Measurements from ENCODE around the gene NBL1. TPM values are rescaled to one million over a fixed set of nuclear protein-coding genes. Genes with fewer than 3 reads are reported as not detected.

Gene NBL1
- total RNA-seq, 1 donor from 2014 or later: 53.0 TPM

- intact Hi-C loops (cut with micrococcal nuclease): no loop called here
- no peak overlapping the region for H3K4me3 Mint-ChIP-seq
- no peak overlapping the region for H3K27ac Mint-ChIP-seq
- no peaks in the 10 kb centered on the region for H3K27me3 Mint-ChIP-seq (ENCODE audit: insufficient read depth)
- peaks cover 22% of the 10 kb centered on the region for H3K4me1 Mint-ChIP-seq (ENCODE audit: low read depth)
- DNase-seq (ENCODE audit: low spot score): no peak
- peaks cover 11% of the 10 kb centered on the region for H3K36me3 Mint-ChIP-seq (ENCODE audit: low read depth)
- no peaks in the 10 kb centered on the region for H3K9me3 Mint-ChIP-seq
These were observed 31.6 kb upstream of the NBL1 start for GRCh38 chr1:19612530-19612929.

- H3K9me3 Mint-ChIP-seq: no peaks in the 10 kb centered on the region
- peaks cover 11% of the 10 kb centered on the region for H3K36me3 Mint-ChIP-seq (ENCODE audit: low read depth)
- intact Hi-C loops (cut with micrococcal nuclease): no loop called here
- no peak overlapping the region for H3K4me3 Mint-ChIP-seq
- H3K27me3 Mint-ChIP-seq (ENCODE audit: insufficient read depth): no peaks in the 10 kb centered on the region
- no peak for DNase-seq (ENCODE audit: low spot score)
- H3K27ac Mint-ChIP-seq: peak overlapping the region; percentile 13
- peaks cover 16% of the 10 kb centered on the region for H3K4me1 Mint-ChIP-seq (ENCODE audit: low read depth)
These were observed 30.9 kb upstream of the NBL1 start for GRCh38 chr1:19613171-19613703.

DNA sequence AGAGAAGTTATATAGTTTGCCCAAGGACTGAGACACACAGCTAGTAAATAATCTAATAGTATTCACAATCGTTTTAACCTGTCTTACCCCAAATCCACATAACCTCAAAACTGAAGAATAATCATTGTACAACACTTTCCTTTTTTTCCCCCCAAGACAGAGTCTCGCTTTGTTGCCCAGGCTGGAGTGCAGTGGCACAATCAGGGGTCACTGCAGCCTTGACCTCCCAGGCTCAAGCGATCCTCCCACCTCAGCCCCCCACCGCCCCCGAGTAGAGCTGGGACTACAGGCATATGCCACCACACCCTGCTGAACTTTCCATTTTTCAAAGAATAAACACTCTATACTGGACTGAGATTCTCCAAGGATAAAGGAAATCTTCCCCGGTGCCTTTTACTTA is 28.7 kb upstream of the NBL1 start:
- Mint-ChIP-seq H3K4me1 (ENCODE audit: low read depth) (peaks cover 16% of the 10 kb centered on the region), H3K9me3 (no peaks in the 10 kb centered on the region), H3K27ac (no peak overlapping the region), H3K4me3 (no peak overlapping the region), H3K36me3 (ENCODE audit: low read depth) (peaks cover 13% of the 10 kb centered on the region), H3K27me3 (ENCODE audit: insufficient read depth) (no peaks in the 10 kb centered on the region)
- DNase-seq (ENCODE audit: low spot score): no peak
- intact Hi-C loops (cut with micrococcal nuclease): no loop called here

DNA sequence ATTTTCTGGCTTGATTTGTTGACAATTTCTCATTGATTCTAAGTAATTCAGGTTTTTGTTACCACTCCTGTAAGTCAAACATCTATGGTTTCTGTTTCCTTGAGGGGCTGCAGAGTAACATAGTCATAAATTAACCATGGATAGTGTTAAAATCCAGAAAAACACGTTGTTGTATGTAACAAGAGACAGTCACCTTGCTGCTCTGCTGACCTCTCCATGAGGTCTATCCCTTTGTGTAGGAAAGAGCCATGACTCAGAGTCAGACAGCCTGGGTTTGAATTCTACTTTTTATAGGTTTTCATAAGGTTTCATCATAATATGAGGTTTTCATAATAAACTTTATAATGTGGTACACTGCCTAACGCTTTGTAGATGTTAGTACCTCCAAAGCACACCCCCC is 27.6 kb upstream of the NBL1 start:
- peaks cover 13% of the 10 kb centered on the region for H3K36me3 Mint-ChIP-seq (ENCODE audit: low read depth)
- no peaks in the 10 kb centered on the region for H3K9me3 Mint-ChIP-seq
- H3K4me1 Mint-ChIP-seq (ENCODE audit: low read depth): peaks cover 16% of the 10 kb centered on the region
- no peak for DNase-seq (ENCODE audit: low spot score)
- H3K27me3 Mint-ChIP-seq (ENCODE audit: insufficient read depth): no peaks in the 10 kb centered on the region
- intact Hi-C loops (cut with micrococcal nuclease): no loop called here
- no peak overlapping the region for H3K27ac Mint-ChIP-seq
- H3K4me3 Mint-ChIP-seq: no peak overlapping the region

- no peak for DNase-seq (ENCODE audit: low spot score)
- intact Hi-C loops (cut with micrococcal nuclease): no loop called here
- H3K4me3 Mint-ChIP-seq: no peak overlapping the region
- H3K27me3 Mint-ChIP-seq (ENCODE audit: insufficient read depth): no peaks in the 10 kb centered on the region
- H3K27ac Mint-ChIP-seq: no peak overlapping the region
- H3K4me1 Mint-ChIP-seq (ENCODE audit: low read depth): peaks cover 16% of the 10 kb centered on the region
- H3K36me3 Mint-ChIP-seq (ENCODE audit: low read depth): peaks cover 15% of the 10 kb centered on the region
- no peaks in the 10 kb centered on the region for H3K9me3 Mint-ChIP-seq
These were observed 26.7 kb upstream of the NBL1 start for GRCh38 chr1:19617376-19617775.

DNA sequence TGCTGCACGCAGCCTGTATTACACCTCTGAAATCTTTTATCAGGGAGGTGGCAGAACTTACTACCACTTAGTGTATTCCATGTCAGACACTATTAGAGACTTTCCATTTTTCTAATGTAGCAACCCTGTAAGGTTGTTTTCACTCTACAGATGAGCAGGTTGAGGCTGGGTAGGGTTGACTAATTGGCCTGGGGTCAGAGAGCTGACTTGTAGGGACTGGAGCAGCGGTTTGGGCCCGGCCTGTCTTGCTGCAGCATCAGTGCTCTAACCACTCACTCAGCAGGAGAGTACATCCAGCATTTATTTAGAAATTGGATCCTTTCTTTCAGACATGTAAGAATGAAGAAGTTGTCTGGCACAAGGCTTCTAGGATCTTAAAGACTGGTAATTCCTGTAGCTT is 25.7 kb upstream of the NBL1 start:
- Mint-ChIP-seq H3K9me3 (no peaks in the 10 kb centered on the region), H3K36me3 (ENCODE audit: low read depth) (peaks cover 16% of the 10 kb centered on the region), H3K4me1 (ENCODE audit: low read depth) (peaks cover 8% of the 10 kb centered on the region), H3K4me3 (no peak overlapping the region), H3K27me3 (ENCODE audit: insufficient read depth) (no peaks in the 10 kb centered on the region), H3K27ac (no peak overlapping the region)
- DNase-seq (ENCODE audit: low spot score): no peak
- intact Hi-C loops (cut with micrococcal nuclease): no loop called here

GRCh38 chr1:19619697-19620384 is 24.3 kb upstream of the NBL1 start:
- DNase-seq (ENCODE audit: low spot score): no peak
- H3K4me3 Mint-ChIP-seq: no peak overlapping the region
- intact Hi-C loops (cut with micrococcal nuclease): no loop called here
- no peaks in the 10 kb centered on the region for H3K9me3 Mint-ChIP-seq
- no peaks in the 10 kb centered on the region for H3K27me3 Mint-ChIP-seq (ENCODE audit: insufficient read depth)
- no peak overlapping the region for H3K27ac Mint-ChIP-seq
- peaks cover 5% of the 10 kb centered on the region for H3K4me1 Mint-ChIP-seq (ENCODE audit: low read depth)
- H3K36me3 Mint-ChIP-seq (ENCODE audit: low read depth): peaks cover 22% of the 10 kb centered on the region

DNA sequence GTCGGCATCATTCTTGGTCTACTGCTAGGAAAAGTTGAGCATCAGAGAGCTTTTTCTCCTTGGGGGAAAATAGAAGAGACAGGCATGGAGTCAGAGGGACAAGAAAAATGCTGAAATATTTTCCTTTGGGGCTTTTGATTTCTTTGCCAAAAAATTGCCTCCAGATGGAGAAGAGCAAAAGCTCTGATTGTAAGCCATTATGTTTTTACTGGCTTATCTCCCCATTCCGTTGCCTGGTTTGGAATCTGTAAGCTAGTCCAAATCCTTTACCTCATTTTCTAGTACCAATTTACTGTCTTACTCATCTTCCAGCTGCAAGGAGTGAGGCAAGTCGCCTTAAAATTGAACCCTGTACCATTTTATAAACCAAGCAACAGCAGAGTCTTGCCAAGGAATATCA is 23.3 kb upstream of the NBL1 start:
- no peaks in the 10 kb centered on the region for H3K9me3 Mint-ChIP-seq
- H3K27ac Mint-ChIP-seq: no peak overlapping the region
- peaks cover 17% of the 10 kb centered on the region for H3K36me3 Mint-ChIP-seq (ENCODE audit: low read depth)

DNA sequence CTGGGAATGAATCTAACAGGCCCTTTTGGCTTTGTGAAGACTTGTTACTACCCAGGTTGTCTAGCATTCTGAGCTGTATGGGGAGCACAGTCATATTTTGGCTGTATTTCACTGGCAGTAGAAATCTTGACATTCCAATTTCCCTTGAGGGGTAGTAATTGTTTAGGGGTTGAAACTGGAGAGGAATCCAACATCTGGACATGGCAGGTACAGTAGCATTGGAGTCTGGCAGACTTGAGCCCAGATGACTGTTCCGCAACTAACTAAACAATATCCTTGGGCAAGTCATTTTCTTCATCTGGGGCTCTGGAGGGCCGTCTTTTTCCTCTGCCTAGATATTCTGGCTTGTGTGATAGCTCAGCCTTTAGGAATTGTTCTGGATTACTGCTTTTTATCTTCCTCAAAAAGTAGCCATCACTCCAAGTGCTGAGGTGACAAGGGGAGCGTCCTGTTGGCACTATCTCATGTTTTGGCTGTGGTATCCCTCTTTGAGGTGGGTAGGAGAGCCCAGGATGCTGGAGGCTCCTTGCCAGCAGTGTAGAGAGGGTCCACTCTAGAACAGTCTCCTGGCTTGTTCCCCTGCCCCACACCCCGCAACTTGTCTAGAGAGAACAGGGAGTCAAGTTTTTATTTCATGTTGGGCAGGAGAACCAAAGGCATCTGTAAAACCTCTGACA is 22.7 kb upstream of the NBL1 start:
- H3K4me1 Mint-ChIP-seq (ENCODE audit: low read depth): no peaks in the 10 kb centered on the region
- no peak for DNase-seq (ENCODE audit: low spot score)
- H3K36me3 Mint-ChIP-seq (ENCODE audit: low read depth): peaks cover 21% of the 10 kb centered on the region
- H3K4me3 Mint-ChIP-seq: no peak overlapping the region
- no peaks in the 10 kb centered on the region for H3K27me3 Mint-ChIP-seq (ENCODE audit: insufficient read depth)
- intact Hi-C loops (cut with micrococcal nuclease): no loop called here
- no peaks in the 10 kb centered on the region for H3K9me3 Mint-ChIP-seq
- H3K27ac Mint-ChIP-seq: no peak overlapping the region

More for the DNA sequence above, 23.3 kb upstream of the NBL1 start:
- Mint-ChIP-seq H3K4me3 (no peak overlapping the region), H3K27me3 (ENCODE audit: insufficient read depth) (no peaks in the 10 kb centered on the region), H3K4me1 (ENCODE audit: low read depth) (no peaks in the 10 kb centered on the region)
- DNase-seq (ENCODE audit: low spot score): no peak
- intact Hi-C loops (cut with micrococcal nuclease): no loop called here

- intact Hi-C loops (cut with micrococcal nuclease): no loop called here
- DNase-seq (ENCODE audit: low spot score): no peak
- no peaks in the 10 kb centered on the region for H3K4me1 Mint-ChIP-seq (ENCODE audit: low read depth)
- H3K36me3 Mint-ChIP-seq (ENCODE audit: low read depth): peaks cover 26% of the 10 kb centered on the region
- no peaks in the 10 kb centered on the region for H3K9me3 Mint-ChIP-seq
- no peak overlapping the region for H3K27ac Mint-ChIP-seq
- no peaks in the 10 kb centered on the region for H3K27me3 Mint-ChIP-seq (ENCODE audit: insufficient read depth)
- no peak overlapping the region for H3K4me3 Mint-ChIP-seq
These were observed 21.9 kb upstream of the NBL1 start for GRCh38 chr1:19622204-19622603.

- no peaks in the 10 kb centered on the region for H3K27me3 Mint-ChIP-seq (ENCODE audit: insufficient read depth)
- H3K4me3 Mint-ChIP-seq: no peak overlapping the region
- intact Hi-C loops (cut with micrococcal nuclease): no loop called here
- no peaks in the 10 kb centered on the region for H3K4me1 Mint-ChIP-seq (ENCODE audit: low read depth)
- no peaks in the 10 kb centered on the region for H3K9me3 Mint-ChIP-seq
- no peak overlapping the region for H3K27ac Mint-ChIP-seq
- peaks cover 29% of the 10 kb centered on the region for H3K36me3 Mint-ChIP-seq (ENCODE audit: low read depth)
- DNase-seq (ENCODE audit: low spot score): no peak
These were observed 20.6 kb upstream of the NBL1 start for GRCh38 chr1:19623523-19623922.

DNA sequence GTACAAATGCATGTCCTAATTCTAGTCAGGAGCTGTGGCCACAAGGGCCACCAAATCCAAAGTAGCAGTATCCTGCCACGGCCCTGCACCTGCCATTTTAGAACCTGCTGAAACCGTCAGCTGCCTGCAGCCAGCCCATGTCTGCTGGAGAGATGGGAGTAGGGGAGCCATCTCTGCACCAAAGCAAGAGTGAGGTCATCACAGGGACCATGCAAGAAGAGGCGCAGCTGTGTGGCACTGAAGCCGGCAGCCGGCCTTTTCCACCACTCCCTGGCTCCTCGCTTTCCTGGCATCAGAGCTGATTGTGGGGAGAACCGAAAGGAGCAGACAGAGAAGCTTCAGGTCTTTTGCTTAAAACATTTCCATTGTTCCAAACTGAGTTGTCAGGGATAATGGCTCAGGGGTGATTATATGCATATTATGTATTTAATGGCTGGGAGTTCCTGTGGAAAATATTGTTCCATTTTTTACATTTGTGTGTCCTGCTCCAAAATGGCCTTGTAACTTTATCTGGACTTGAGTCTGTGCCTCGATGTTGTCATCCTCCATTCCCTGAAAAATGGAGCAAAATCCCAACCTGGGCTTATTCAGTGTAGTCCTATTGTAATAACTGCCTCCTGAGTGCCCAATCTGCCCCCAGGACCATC is 18.7 kb upstream of the NBL1 start:
- Mint-ChIP-seq H3K27me3 (ENCODE audit: insufficient read depth) (no peaks in the 10 kb centered on the region), H3K4me1 (ENCODE audit: low read depth) (no peaks in the 10 kb centered on the region), H3K9me3 (no peaks in the 10 kb centered on the region), H3K4me3 (no peak overlapping the region), H3K36me3 (ENCODE audit: low read depth) (peaks cover 28% of the 10 kb centered on the region), H3K27ac (no peak overlapping the region)
- intact Hi-C loops (cut with micrococcal nuclease): no loop called here
- DNase-seq (ENCODE audit: low spot score): no peak

GRCh38 chr1:19628879-19629278 is 15.2 kb upstream of the NBL1 start:
- Mint-ChIP-seq H3K4me3 (no peak overlapping the region), H3K36me3 (ENCODE audit: low read depth) (peaks cover 20% of the 10 kb centered on the region), H3K27ac (no peak overlapping the region), H3K4me1 (ENCODE audit: low read depth) (no peaks in the 10 kb centered on the region), H3K27me3 (ENCODE audit: insufficient read depth) (no peaks in the 10 kb centered on the region), H3K9me3 (no peaks in the 10 kb centered on the region)
- no peak for DNase-seq (ENCODE audit: low spot score)
- intact Hi-C loops (cut with micrococcal nuclease): no loop called here
